HG03108 (cell line): ENCODE data around the gene TXN.
"Not testable (repeated sequence)": the region's sequence is repeated elsewhere in the genome, so short reads cannot be mapped to it uniquely, and the experiment has no call there.

Source experiments
- ATAC-seq: cut with Tn5 transposase; IDR thresholded peaks from one replicate; pipeline ENCODE4 v1.9.1; 2021; ENCODE audit warnings: moderate library complexity; ENCODE audit not compliant: unreplicated experiment

Gene TXN

DNA sequence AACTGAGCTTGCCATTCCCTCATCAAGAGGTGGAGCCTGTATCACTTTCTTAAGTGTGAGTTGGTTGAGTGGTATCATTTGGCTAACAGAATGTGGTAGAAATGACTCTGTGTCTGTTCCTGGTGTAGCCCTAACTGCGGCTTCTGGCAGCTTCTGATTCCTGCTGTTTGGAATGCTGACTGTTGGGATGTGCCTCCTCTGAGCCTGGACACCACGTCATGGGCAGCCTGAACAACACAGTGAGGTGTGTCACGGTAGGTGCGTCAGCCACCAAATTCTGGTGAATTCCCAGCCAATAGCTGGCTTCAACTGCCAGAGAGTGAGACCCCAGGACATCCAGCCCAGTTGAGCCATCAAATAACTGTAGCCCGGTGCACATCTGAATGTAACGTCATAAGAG is 42.2 kb downstream of the TXN start:
- ATAC-seq = no peak

DNA sequence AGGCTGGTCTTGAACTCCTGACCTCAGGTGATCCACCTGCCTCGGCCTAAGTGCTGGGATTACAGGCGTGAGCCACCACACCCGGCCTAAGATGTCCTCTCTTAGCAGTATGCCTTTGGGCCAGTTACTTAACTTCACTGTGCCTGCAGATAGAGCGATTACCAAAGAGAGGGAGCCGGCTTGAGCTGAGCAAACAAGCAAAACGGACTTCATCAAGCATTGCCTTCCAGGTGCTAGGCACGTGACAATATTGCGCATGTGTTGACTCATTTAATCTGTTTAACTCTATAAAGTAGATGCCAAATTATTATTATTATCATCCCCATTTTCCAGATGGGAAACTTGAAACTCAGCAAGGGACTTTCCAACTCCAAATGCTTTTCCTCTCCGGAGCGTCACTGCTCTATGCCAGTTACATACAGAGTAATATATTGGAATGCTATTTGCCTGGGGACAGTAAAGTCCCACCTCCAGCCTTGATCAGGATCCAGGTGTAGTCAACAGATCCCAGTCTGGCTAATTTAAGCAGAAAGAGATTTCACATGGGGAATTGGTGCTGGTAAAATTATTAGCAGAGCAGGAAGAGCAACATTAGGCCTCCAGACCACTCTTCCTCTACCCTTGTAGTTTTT is 42.8 kb downstream of the TXN start:
- ATAC-seq = no peak

DNA sequence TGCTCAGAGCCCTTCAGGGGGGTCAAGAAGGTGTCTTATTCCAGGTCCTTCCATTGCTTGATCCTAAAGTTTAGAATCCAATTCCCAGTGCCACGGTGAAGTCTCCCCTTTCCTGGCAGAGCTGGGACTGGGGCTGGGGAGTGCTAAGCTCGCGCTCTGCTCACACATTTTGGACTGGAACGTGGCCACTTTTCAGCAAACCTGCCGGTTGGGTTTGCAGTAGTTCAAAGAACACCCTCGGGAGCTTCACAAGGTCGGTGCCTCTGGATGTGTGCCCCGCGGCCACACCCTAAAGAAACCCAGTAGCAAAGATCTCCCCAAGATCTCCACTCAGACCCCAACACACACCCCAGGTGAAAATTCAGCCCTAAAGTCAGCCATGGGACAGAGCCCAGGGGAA is 48.3 kb downstream of the TXN start, which contains the start of gene C9orf152:
TSS of gene C9orf152 (minus strand) at position 129 of the 400 bp plus-strand sequence. CDS start 580 bp downstream, outside the sequence.
- ATAC-seq = no peak

DNA sequence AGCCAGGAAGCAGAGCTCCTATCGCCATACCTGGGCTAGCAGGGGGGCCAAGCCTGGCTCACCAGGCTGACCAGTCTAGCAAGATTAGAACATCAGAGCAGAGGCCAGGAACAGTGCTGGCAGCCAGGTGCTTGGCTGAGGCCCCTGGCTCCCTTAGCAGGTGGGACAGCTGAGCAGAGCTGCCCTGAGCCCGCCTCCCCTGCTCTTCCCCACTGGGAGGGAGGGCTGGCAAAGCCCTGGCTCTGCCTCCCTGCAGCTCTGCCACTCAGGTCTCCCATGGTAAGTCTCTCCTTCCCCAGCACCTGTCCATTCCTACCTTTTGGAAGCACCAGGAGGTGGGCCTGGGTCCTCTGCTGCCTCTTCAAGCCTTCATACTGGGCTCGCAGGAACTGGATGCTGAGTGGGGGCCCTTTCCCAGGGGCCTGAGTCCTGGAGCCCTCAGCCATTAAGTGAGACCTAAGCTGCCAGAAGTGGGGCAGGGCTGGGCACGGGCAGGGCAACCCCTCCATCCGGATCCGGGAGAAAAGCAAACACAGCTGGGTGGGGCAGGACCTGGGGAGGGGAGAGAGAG is 49.2 kb downstream of the TXN start:
- ATAC-seq = no peak

DNA sequence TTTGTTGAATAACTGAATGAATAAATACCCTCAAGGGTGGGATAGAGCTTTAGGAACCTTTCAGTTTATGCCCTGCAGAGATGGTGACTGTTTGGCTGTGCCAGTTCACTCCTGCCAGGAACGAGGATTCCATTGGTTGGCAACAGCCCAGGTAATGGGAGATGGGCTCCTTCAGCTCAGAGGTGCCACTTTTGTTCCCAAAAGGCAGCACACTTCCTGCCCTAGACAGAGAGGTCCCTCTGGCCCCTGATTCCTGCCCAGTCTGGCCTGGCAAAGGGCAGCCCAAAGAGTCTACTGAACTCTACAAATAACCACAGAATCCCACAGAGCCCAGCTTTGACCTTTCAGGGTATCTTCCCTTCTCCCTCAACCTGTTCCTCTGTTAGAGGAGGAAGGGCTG is 49.9 kb downstream of the TXN start:
- no peak for ATAC-seq

DNA sequence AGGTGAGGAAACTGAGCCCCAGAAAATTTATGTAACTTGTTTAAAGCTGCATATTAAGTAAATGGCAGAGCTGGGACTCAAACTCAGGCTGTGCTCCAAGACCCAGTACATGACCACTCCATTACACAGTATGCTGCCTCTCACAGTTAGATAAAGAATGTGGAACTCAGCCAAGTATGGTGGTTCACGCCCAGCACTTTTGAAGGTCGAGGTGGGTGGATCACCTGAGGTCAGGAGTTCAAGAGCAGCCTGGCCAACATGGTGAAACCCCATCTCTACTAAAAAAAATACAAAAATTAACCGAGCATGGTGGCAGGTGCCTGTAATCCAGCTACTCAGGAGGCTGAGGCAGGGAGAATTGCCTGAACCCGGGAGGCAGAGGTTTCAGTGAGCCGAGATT is 50.7 kb downstream of the TXN start:
- ATAC-seq = not testable (repeated sequence)

DNA sequence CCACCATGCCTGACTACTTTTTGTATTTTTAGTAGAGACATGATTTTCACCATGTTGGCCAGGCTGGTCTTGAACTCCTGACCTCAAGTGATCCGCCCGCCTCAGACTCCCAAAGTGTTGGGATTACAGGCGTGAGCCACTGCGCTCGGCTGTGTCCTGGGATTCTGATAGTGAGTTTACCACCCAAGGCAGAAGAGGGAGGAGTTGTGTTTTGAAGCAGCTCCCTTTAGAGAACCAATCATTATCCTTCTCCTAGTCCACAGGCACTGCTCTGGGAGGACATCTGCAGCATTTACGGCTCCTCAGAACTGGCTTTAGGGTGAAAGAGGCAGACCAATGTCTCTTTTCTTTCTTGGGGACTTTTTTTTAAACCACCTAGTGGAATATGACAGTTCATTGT is 54.1 kb downstream of the TXN start:
- ATAC-seq = no peak

DNA sequence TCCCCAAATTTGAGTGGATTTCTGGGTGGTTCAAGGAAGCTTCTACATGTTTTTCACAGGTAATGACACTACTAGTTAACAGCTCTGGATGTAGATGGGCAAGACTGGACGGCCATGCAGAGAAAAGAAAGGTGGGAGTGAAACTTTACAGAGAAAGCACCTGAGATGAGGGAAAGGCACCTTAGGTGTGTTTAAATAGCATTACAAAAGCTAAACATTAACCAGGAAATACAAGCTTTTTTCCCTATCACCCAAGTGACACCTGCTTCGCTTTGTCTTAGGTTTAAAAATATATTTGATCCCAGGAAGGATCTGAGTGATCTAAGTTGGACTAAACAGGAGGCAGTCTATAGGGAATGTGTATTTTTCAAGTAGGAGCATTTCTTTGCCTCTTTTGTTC is 56.7 kb downstream of the TXN start:
- no peak for ATAC-seq

DNA sequence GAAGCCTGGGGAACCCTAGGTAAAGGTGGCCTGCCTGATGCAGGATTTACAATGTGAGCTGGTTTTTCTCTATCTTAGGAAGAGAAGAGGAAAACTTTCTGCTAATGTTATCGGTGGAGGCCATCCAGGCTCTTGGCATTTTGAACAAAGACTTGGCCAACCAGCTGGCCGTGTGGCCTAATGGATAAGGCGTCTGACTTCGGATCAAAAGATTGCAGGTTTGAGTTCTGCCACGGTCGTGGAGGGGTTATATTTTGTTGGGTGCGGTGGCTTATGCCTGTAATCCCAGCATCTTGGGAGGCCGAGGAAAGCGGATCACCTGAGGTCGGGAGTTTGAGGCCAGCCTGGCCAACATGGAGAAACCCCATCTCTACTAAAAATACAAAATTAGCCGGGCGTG is 58.0 kb downstream of the TXN start:
- no peak for ATAC-seq

DNA sequence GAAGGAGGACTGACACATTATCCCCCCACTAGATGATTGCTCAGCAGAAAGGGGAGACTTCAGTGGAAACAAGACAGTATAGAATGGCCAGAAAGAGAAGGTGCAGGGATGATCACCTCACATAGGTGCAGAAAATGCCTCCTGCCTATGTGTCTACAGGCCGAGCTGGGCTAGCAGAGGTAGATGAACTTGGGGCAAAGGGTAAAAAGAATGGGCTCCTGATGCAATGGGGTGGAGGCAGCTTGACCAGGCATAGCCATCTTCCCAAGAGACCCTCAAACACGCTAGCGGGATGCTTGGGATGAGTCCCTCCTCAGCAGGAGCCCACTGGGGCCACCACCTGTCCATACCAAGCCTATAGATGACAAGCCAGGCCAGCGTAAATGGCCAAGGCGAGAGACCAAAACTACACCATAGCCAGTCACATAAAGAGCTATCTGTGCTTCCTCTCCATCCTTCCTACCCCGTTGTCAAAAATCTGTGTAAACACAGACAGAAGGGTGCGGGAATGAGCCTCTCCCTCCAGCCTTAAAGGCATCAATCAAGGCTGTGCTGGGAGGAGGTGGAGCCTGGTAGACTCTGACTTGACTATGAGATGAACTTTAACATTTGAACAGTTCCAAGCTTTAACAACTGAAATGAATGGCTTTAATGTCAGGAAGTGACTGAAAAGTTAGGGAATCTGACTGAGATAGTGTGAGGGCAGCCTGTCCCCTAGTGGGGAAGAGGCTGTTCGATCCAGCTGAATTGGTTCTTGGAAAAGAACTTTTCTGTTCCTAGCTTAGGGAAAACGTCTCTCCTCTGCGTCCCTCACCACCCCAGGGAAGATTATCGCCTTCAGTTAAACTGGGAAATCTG is 58.7 kb downstream of the TXN start:
- no peak for ATAC-seq

DNA sequence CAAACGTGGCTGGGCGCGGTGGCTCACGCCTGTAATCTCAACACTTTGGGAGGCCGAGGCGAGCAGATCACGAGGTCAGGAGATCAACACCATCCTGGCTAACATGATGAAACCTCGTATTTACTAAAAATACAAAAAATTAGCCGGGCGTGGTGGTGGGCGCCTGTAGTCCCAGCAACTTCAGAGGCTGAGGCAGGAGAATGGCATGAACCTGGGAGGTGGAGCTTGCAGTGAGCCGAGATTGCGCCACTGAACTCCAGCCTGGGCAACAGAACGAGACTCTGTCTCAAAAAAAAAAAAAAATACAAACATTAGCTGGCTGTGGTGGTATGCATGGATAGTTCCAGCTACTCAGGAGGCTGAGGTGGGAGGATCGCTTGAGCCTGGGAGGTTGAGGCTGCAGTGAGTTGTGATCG is 60.2 kb downstream of the TXN start:
- not testable (repeated sequence) for ATAC-seq
